Measurements from ENCODE around the gene NBEA.

DNA sequence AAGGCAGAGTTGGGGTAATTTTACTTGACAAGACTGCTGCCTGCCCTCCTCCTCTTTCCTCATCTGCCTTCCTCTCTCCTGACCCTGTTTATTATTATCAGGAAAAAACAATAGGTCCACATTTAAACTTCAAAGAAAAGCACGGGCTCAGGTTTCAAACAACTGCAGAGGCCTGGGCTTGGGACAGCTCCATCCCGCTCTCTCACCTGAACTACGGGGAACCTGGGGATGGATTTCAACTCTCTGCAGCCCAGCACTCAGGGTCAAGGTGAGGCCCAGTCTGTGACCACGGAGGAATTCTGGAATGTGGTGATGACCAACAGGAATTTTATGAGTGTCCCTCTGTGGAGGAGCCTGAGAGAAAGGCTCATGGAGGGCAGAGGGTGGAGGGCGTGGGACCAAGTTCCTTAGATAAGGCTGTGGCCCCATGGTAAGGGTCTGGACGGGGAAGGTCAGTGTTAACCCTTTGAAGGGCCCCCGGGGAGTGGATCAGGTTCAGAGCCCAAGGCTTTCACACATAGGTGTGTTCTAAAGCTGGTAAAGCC is 755.2 kb downstream of the NBEA start:
- TF ChIP-seq ZNF670 (tag by site-specific recombination; IDR thresholded peaks at IDR 0.05; ENCODE audit: low read depth): no peak
- TF ChIP-seq, protein P1, sequence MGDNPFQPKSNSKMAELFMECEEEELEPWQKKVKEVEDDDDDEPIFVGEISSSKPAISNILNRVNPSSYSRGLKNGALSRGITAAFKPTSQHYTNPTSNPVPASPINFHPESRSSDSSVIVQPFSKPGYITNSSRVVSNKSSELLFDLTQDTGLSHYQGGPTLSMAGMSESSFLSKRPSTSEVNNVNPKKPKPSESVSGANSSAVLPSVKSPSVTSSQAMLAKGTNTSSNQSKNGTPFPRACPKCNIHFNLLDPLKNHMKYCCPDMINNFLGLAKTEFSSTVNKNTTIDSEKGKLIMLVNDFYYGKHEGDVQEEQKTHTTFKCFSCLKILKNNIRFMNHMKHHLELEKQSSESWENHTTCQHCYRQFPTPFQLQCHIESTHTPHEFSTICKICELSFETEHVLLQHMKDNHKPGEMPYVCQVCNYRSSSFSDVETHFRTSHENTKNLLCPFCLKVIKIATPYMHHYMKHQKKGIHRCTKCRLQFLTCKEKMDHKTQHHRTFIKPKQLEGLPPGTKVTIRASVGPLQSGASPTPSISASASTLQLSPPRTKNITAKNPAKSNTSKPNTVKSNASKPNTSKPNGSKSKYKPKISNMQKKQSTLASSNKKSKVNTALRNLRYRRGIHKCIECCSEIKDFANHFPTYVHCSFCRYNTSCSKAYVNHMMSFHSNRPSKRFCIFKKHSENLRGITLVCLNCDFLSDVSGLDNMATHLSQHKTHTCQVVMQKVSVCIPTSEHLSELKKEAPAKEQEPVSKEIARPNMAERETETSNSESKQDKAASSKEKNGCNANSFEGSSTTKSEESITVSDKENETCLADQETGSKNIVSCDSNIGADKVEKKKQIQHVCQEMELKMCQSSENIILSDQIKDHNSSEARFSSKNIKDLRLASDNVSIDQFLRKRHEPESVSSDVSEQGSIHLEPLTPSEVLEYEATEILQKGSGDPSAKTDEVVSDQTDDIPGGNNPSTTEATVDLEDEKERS (tag by site-specific recombination; IDR thresholded peaks at IDR 0.05): no peak
- TF ChIP-seq, protein P2, sequence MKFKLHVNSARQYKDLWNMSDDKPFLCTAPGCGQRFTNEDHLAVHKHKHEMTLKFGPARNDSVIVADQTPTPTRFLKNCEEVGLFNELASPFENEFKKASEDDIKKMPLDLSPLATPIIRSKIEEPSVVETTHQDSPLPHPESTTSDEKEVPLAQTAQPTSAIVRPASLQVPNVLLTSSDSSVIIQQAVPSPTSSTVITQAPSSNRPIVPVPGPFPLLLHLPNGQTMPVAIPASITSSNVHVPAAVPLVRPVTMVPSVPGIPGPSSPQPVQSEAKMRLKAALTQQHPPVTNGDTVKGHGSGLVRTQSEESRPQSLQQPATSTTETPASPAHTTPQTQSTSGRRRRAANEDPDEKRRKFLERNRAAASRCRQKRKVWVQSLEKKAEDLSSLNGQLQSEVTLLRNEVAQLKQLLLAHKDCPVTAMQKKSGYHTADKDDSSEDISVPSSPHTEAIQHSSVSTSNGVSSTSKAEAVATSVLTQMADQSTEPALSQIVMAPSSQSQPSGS (tag by site-specific recombination; IDR thresholded peaks at IDR 0.05; ENCODE audit: low read depth): no peak
- TF ChIP-seq, protein P3, sequence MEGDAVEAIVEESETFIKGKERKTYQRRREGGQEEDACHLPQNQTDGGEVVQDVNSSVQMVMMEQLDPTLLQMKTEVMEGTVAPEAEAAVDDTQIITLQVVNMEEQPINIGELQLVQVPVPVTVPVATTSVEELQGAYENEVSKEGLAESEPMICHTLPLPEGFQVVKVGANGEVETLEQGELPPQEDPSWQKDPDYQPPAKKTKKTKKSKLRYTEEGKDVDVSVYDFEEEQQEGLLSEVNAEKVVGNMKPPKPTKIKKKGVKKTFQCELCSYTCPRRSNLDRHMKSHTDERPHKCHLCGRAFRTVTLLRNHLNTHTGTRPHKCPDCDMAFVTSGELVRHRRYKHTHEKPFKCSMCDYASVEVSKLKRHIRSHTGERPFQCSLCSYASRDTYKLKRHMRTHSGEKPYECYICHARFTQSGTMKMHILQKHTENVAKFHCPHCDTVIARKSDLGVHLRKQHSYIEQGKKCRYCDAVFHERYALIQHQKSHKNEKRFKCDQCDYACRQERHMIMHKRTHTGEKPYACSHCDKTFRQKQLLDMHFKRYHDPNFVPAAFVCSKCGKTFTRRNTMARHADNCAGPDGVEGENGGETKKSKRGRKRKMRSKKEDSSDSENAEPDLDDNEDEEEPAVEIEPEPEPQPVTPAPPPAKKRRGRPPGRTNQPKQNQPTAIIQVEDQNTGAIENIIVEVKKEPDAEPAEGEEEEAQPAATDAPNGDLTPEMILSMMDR (tag by site-specific recombination; IDR thresholded peaks at IDR 0.05): no peak
- no peak for TF ChIP-seq ZNF174 (tag by site-specific recombination; IDR thresholded peaks at IDR 0.05)
- no peak for TF ChIP-seq SP2 (tag by site-specific recombination; IDR thresholded peaks at IDR 0.05)
- no peak for TF ChIP-seq ZNF776 (tag by site-specific recombination; IDR thresholded peaks at IDR 0.05; ENCODE audit: borderline replicate concordance)
- no peak for TF ChIP-seq ZBTB8A (tag by site-specific recombination; IDR thresholded peaks at IDR 0.05)
- no peak for TF ChIP-seq MEIS1 (CRISPR knock-in tag; IDR thresholded peaks at IDR 0.05; ENCODE audit: borderline replicate concordance)
- TF ChIP-seq, protein P4, sequence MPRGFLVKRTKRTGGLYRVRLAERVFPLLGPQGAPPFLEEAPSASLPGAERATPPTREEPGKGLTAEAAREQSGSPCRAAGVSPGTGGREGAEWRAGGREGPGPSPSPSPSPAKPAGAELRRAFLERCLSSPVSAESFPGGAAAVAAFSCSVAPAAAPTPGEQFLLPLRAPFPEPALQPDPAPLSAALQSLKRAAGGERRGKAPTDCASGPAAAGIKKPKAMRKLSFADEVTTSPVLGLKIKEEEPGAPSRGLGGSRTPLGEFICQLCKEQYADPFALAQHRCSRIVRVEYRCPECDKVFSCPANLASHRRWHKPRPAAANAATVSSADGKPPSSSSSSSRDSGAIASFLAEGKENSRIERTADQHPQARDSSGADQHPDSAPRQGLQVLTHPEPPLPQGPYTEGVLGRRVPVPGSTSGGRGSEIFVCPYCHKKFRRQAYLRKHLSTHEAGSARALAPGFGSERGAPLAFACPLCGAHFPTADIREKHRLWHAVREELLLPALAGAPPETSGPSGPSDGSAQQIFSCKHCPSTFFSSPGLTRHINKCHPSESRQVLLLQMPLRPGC (tag by site-specific recombination; IDR thresholded peaks at IDR 0.05): no peak
- no peak for TF ChIP-seq ZNF112 (tag by site-specific recombination; IDR thresholded peaks at IDR 0.05)
- TF ChIP-seq ZNF324 (tag by site-specific recombination; IDR thresholded peaks at IDR 0.05): no peak
- TF ChIP-seq ZXDB (tag by site-specific recombination; IDR thresholded peaks at IDR 0.05): no peak
- TF ChIP-seq, protein P5, sequence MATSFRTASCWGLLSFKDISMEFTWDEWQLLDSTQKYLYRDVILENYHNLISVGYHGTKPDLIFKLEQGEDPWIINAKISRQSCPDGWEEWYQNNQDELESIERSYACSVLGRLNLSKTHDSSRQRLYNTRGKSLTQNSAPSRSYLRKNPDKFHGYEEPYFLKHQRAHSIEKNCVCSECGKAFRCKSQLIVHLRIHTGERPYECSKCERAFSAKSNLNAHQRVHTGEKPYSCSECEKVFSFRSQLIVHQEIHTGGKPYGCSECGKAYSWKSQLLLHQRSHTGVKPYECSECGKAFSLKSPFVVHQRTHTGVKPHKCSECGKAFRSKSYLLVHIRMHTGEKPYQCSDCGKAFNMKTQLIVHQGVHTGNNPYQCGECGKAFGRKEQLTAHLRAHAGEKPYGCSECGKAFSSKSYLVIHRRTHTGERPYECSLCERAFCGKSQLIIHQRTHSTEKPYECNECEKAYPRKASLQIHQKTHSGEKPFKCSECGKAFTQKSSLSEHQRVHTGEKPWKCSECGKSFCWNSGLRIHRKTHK (tag by site-specific recombination; IDR thresholded peaks at IDR 0.05): no peak
